H1 (cell line): Measurements from ENCODE around the gene ADAM19. TPM values are rescaled to one million over a fixed set of nuclear protein-coding genes. Genes with fewer than 3 reads are reported as not detected.

Experiments
- CTCF ChIA-PET: fragments of 300-600 bp; sonication (Branson Sonifier 250); formaldehyde crosslinking; loops from one replicate; lab custom pipeline; 2021; ENCODE audit not compliant: partially characterized antibody; lab: Charles Lee
- POLR2A ChIA-PET: fragments of 300-600 bp; sonication (Branson Sonifier 250); formaldehyde crosslinking; loops from one replicate; lab custom pipeline; 2021; ENCODE audit warnings: inconsistent platforms; ENCODE audit not compliant: partially characterized antibody; lab: Charles Lee
- DNase-seq, 2 experiments: peaks; one replicate each; pipeline versions ENCODE4 v3.0.0 to v3.0.0-alpha.2; 2010 to 2022; ENCODE audit warnings: low spot score in 2 of 2, low read depth in 1 of 2, mixed read lengths in 1 of 2
- FAIRE-seq: peaks from 2 replicates; lab custom pipeline; 2011; peaks lifted over from hg19 to GRCh38; lab: Jason Lieb, UNC
- H2AFZ ChIP-seq: 2 replicates; pipeline ENCODE4 v1.8.1; 2012; ENCODE audit warnings: low read length, inconsistent platforms
- H2AK5ac ChIP-seq: 2 replicates; pipeline ENCODE4 v1.6.1; 2013; ENCODE audit warnings: low read depth, low read length
- H2BK120ac ChIP-seq: replicated peaks from 2 replicates; pipeline ENCODE3; 2013; ENCODE audit warnings: low read depth, low read length, inconsistent platforms
- H2BK12ac ChIP-seq: 2 replicates; pipeline ENCODE4 v1.6.1; 2013; ENCODE audit warnings: low read depth, low read length
- H2BK15ac ChIP-seq: 2 replicates; pipeline ENCODE4 v1.6.1; 2013; ENCODE audit warnings: low read length
- H2BK20ac ChIP-seq: 2 replicates; pipeline ENCODE4 v1.6.1; 2013; ENCODE audit warnings: low read length
- H2BK5ac ChIP-seq: 2 replicates; pipeline ENCODE4 v1.6.1; 2013; ENCODE audit warnings: low read depth, low read length
- H3K14ac ChIP-seq: 2 replicates; pipeline ENCODE4 v1.6.1; 2013; ENCODE audit warnings: inconsistent platforms; ENCODE audit not compliant: insufficient read length
- H3K18ac ChIP-seq: 2 replicates; pipeline ENCODE4 v1.6.1; 2013; ENCODE audit warnings: low read length; ENCODE audit errors: extremely low read depth
- H3K23ac ChIP-seq: 2 replicates; pipeline ENCODE4 v1.6.1; 2013; ENCODE audit warnings: inconsistent platforms; ENCODE audit not compliant: insufficient read length
- H3K23me2 ChIP-seq: 2 replicates; pipeline ENCODE4 v1.6.1; 2013; ENCODE audit warnings: low read depth, low read length
- H3K27ac ChIP-seq: 2 replicates; pipeline ENCODE4 v1.6.1; 2011; ENCODE audit warnings: low read depth, low read length, inconsistent platforms
- H3K27me3 ChIP-seq, 4 experiments: replicated peaks in 1 of 4; 1 replicate in 1 of 4; 2 replicates in 3 of 4; pipeline versions ENCODE4 v1.6.1 to v1.8.1; 2011 to 2013; ENCODE audit warnings: low read length in 3 of 4, mild to moderate bottlenecking in 3 of 4, inconsistent platforms in 2 of 4, mixed read lengths in 2 of 4, moderate library complexity in 1 of 4; ENCODE audit not compliant: control insufficient read depth in 3 of 4, insufficient read depth in 3 of 4; ENCODE audit errors: extremely low read depth in 1 of 4
- H3K36me3 ChIP-seq, 4 experiments: 2 replicates each; pipeline versions ENCODE4 v1.6.1 to v1.8.1; 2011 to 2013; ENCODE audit warnings: mild to moderate bottlenecking in 4 of 4, low read length in 3 of 4, moderate library complexity in 2 of 4, control low read depth in 1 of 4, inconsistent platforms in 1 of 4; ENCODE audit not compliant: insufficient read depth in 4 of 4, control insufficient read depth in 2 of 4
- H3K4ac ChIP-seq: replicated peaks from 2 replicates; pipeline ENCODE3; 2013; ENCODE audit warnings: low read length, low read depth, mixed read lengths, inconsistent platforms; ENCODE audit not compliant: insufficient read length
- H3K4me1 ChIP-seq, 4 experiments: replicated peaks in 1 of 4; 1 replicate in 1 of 4; 2 replicates in 3 of 4; pipeline versions ENCODE4 v1.6.1 to v1.8.1; 2011 to 2013; ENCODE audit warnings: low read length in 3 of 4, inconsistent platforms in 2 of 4, mixed read lengths in 1 of 4; ENCODE audit not compliant: insufficient read depth in 4 of 4, control insufficient read depth in 3 of 4
- H3K4me2 ChIP-seq, 2 experiments: 2 replicates each; pipeline versions ENCODE4 v1.6.1 to v1.8.1; 2011 to 2013; ENCODE audit warnings: low read depth in 2 of 2, low read length in 2 of 2, control low read depth in 1 of 2, inconsistent platforms in 1 of 2, mild to moderate bottlenecking in 1 of 2; ENCODE audit not compliant: insufficient read depth in 1 of 2
- H3K4me3 ChIP-seq, 4 experiments: fragments of 200-600, 300-600 bp in 1 of 4; sonication (generic), shearing (Covaris generic), sonication (Bioruptor Twin) in 1 of 4; 2 replicates each; pipeline versions ENCODE4 v1.5.1 to v1.8.1; 2011 to 2016; ENCODE audit warnings: low read length in 4 of 4, low read depth in 3 of 4, control low read depth in 2 of 4, inconsistent platforms in 2 of 4, mild to moderate bottlenecking in 2 of 4, mixed read lengths in 1 of 4, moderate library complexity in 1 of 4; ENCODE audit not compliant: insufficient read depth in 2 of 4; ENCODE audit errors: extremely low read depth in 1 of 4
- H3K56ac ChIP-seq: replicated peaks from 2 replicates; pipeline ENCODE3; 2013; ENCODE audit warnings: low read depth, mild to moderate bottlenecking, mixed read lengths, low read length, inconsistent platforms; ENCODE audit not compliant: insufficient read length
- H3K79me1 ChIP-seq: 2 replicates; pipeline ENCODE4 v1.6.1; 2013; ENCODE audit warnings: low read depth, low read length, control low read depth
- H3K79me2 ChIP-seq, 2 experiments: 2 replicates each; pipeline versions ENCODE4 v1.6.1 to v1.8.1; 2012 to 2013; ENCODE audit warnings: low read length in 2 of 2, mild to moderate bottlenecking in 2 of 2, inconsistent platforms in 1 of 2; ENCODE audit not compliant: insufficient read depth in 2 of 2, control insufficient read depth in 1 of 2
- H3K9ac ChIP-seq, 4 experiments: replicated peaks in 1 of 4; 1 replicate in 1 of 4; 2 replicates in 3 of 4; pipeline versions ENCODE4 v1.6.1 to v1.8.1; 2011 to 2013; ENCODE audit warnings: low read depth in 3 of 4, low read length in 3 of 4, control low read depth in 2 of 4, mild to moderate bottlenecking in 2 of 4, moderate library complexity in 2 of 4, inconsistent platforms in 1 of 4; ENCODE audit errors: extremely low read depth in 1 of 4
- H3K9me3 ChIP-seq, 2 experiments: 2 replicates each; pipeline versions ENCODE4 v1.6.1 to v1.8.1; 2012 to 2013; ENCODE audit warnings: mild to moderate bottlenecking in 2 of 2, moderate library complexity in 2 of 2, control low read depth in 1 of 2, inconsistent platforms in 1 of 2, low read depth in 1 of 2, low read length in 1 of 2, mixed read lengths in 1 of 2; ENCODE audit not compliant: insufficient read depth in 2 of 2
- H4K20me1 ChIP-seq, 2 experiments: replicated peaks in 1 of 2; 2 replicates each; pipeline versions ENCODE3 to v1.8.1; 2011 to 2013; ENCODE audit warnings: inconsistent platforms in 2 of 2, low read length in 2 of 2, mild to moderate bottlenecking in 1 of 2; ENCODE audit not compliant: insufficient read depth in 2 of 2, control insufficient read depth in 1 of 2
- H4K5ac ChIP-seq: 2 replicates; pipeline ENCODE4 v1.6.1; 2013; ENCODE audit warnings: low read length, low read depth, mixed read lengths, inconsistent platforms; ENCODE audit not compliant: insufficient read length
- H4K8ac ChIP-seq: 2 replicates; pipeline ENCODE4 v1.8.0; 2013; ENCODE audit warnings: mild to moderate bottlenecking, moderate library complexity, low read length, inconsistent platforms; ENCODE audit not compliant: insufficient read depth; ENCODE audit errors: extremely low read depth
- H4K91ac ChIP-seq: replicated peaks from 2 replicates; pipeline ENCODE3; 2013; ENCODE audit warnings: low read length, mixed read lengths, inconsistent platforms; ENCODE audit not compliant: insufficient read length
- ATF3 ChIP-seq: IDR thresholded peaks from 2 replicates; pipeline ENCODE4 v1.6.1; 2011; ENCODE audit warnings: low read depth, mild to moderate bottlenecking, low read length; ENCODE audit not compliant: insufficient read depth
- CHD2 ChIP-seq: IDR thresholded peaks from 2 replicates; pipeline ENCODE4 v1.6.1; 2012; ENCODE audit warnings: low read length, improper control_type of control experiment
- CREB1 ChIP-seq: IDR thresholded peaks from 2 replicates; pipeline ENCODE4 v1.6.1; 2012; ENCODE audit warnings: inconsistent platforms
- CTBP2 ChIP-seq: IDR thresholded peaks from 2 replicates; pipeline ENCODE4 v1.7.0; 2011; ENCODE audit warnings: borderline replicate concordance, mild to moderate bottlenecking, moderate library complexity, mixed read lengths, low read length; ENCODE audit not compliant: insufficient read depth, insufficient read length
- GABPA ChIP-seq: IDR thresholded peaks from 2 replicates; pipeline ENCODE4 v1.6.1; 2011; ENCODE audit warnings: mild to moderate bottlenecking, low read length, moderate library complexity, borderline replicate concordance; ENCODE audit not compliant: insufficient read depth
- RBBP5 ChIP-seq: IDR thresholded peaks from 2 replicates; pipeline ENCODE4 v1.7.1; 2012; ENCODE audit warnings: low read depth, mild to moderate bottlenecking, inconsistent platforms, low read length, moderate library complexity, borderline replicate concordance
- SP4 ChIP-seq: IDR thresholded peaks from 2 replicates; pipeline ENCODE4 v1.6.1; 2012; ENCODE audit warnings: low read length, inconsistent platforms
- SUZ12 ChIP-seq: fragments of 200-600 bp; sonication (generic); IDR thresholded peaks from 2 replicates; pipeline ENCODE4 v1.6.1; 2012; ENCODE audit warnings: mild to moderate bottlenecking, inconsistent platforms, low read length, moderate library complexity, mixed read lengths
- WGBS, 2 experiments: shearing (Covaris generic) in 1 of 2; methylation state at CpG; one replicate each; pipeline versions ENCODE4 v1.1.6 to v1.1.7; 2013 to 2015; ENCODE audit warnings: low lambda C conversion rate in 2 of 2, mixed read lengths in 2 of 2, inconsistent platforms in 1 of 2, low coverage in 1 of 2, missing lambda C conversion rate in 1 of 2; ENCODE audit not compliant: insufficient replicate concordance in 2 of 2, insufficient coverage in 1 of 2, insufficient read length in 1 of 2; ENCODE audit errors: extremely low coverage in 1 of 2, missing lambda C conversion rate in 1 of 2; 5-methylcytosine and 5-hydroxymethylcytosine counted together
- polyA plus RNA-seq, 7 experiments: library from polyadenylated mRNA; depleted of rRNA in 3 of 7; stranded (reverse) in 5 of 7; unstranded in 2 of 7; fragments of >200 nt in 5 of 7; fragments of 200-250 nt in 2 of 7; gene quantifications; 1 replicate in 5 of 7; 2 replicates in 1 of 7; 4 replicates in 1 of 7; pipeline versions ENCODE4 v1.2.1 to v1.2.3, GENCODE V29; 2011 to 2013; ENCODE audit warnings: missing spikeins in 2 of 7, mixed read lengths in 2 of 7
- total RNA-seq: library from RNA; stranded (reverse); fragmentation: NEBNext Ultra II Directional; extraction: Animal tissue kit (Norgen Biotek cat#: 25700); gene quantifications from 2 replicates; pipeline ENCODE4 v1.2.1, GENCODE V29; 2021

Gene ADAM19
- total and polyA plus RNA-seq, 2 of the 8 experiments (the other 6 are each of a cell fraction or from before 2014, with no cell fraction given) = 6.5 to 22.7 TPM

DNA sequence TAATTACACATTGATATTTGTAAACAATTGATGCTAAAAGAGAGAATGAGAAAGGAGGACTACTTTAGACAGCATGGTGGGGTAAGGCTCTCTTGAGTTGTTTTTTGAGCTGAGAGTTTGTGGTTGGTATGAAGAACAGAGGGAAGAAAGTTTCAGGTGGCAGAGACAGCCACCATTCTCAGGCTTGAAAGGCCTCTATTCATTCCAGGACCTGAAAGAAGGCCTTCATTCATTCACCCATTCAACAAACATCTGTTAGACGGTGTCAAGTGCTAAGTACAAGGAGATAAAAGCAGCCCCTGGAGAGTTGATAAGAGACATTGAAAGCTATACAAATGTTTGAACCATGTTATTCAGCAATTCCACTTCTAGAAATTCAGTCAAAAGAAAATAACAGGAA is 21.7 kb upstream of the ADAM19 start:
- Histone ChIP-seq H3K4ac (no peak overlapping the region), H2BK120ac (no peak overlapping the region), H3K23ac (no peak overlapping the region), H3K9ac (no peak overlapping the region), H3K27me3 (no peaks in the 10 kb centered on the region), H2BK12ac (no peak overlapping the region), H4K20me1 (no peaks in the 10 kb centered on the region), H3K56ac (no peak overlapping the region), H4K5ac (no peak overlapping the region), H2BK20ac (no peak overlapping the region), H4K8ac (no peak overlapping the region), H2BK5ac (no peak overlapping the region), H3K4me3 (no peak overlapping the region), H3K79me2 (no peaks in the 10 kb centered on the region), H3K36me3 (no peaks in the 10 kb centered on the region), H2AK5ac (no peak overlapping the region), H3K14ac (no peak overlapping the region), H3K4me2 (no peak overlapping the region), H3K27ac (no peak overlapping the region), H2AFZ (no peak overlapping the region), H3K79me1 (no peaks in the 10 kb centered on the region), H3K18ac (no peak overlapping the region), H4K91ac (no peak overlapping the region), H3K4me1 (no peaks in the 10 kb centered on the region), H3K9me3 (no peaks in the 10 kb centered on the region), H3K23me2 (no peaks in the 10 kb centered on the region), H2BK15ac (no peak overlapping the region)
- POLR2A ChIA-PET = no interaction called here
- 85% methylated on average over 1 of the region's 1 CpG; no CpG with 5 or more reads in 1 of the 2 experiments for WGBS, 2 experiments
- CTCF ChIA-PET = interaction anchor here (0.5 to 0.7 kb wide), 3 partner anchors 137 to 209 kb away, joined by 3 to 4 read pairs (median 3); no protein-coding TSS in a partner anchor
- no peak for DNase-seq
- FAIRE-seq = no peak
- TF ChIP-seq CHD2 = no peak
- TF ChIP-seq ATF3 = no peak
- no peak for TF ChIP-seq GABPA
- no peak for TF ChIP-seq SP4
- TF ChIP-seq CREB1 = no peak
- no peak for TF ChIP-seq SUZ12
- TF ChIP-seq RBBP5 = no peak
- no peak for TF ChIP-seq CTBP2
